IMR-90 (cell line): ENCODE measurements around the gene SAT1. TPM values are rescaled to one million over a fixed set of nuclear protein-coding genes. Genes with fewer than 3 reads are reported as not detected.

Experiments
- ATAC-seq: fragments of 200-7000 bp; cut with Tn5 transposase; 2 replicates; pipeline ENCODE4 v1.9.1; 2020; ENCODE audit warnings: low read depth, mild to moderate bottlenecking, moderate library complexity
- BruUV-seq: library from RNA; stranded (reverse); fragments of 400-500 nt; replicated peaks from 2 replicates; lab custom pipeline; 2021; lab: Mats Ljungman, UMichigan
- CTCF ChIA-PET: fragments of 300-600 bp; formaldehyde crosslinking; extraction: SDS; loops from one replicate; lab custom pipeline; 2021; ENCODE audit warnings: antibody characterized with exemption; lab: Yijun Ruan, JAX
- POLR2A ChIA-PET: fragments of 300-600 bp; sonication (Branson Sonifier 250); formaldehyde crosslinking; loops from one replicate; lab custom pipeline; 2022; ENCODE audit warnings: antibody characterized with exemption; ENCODE audit not compliant: unreplicated experiment; lab: Charles Lee
- DNase-seq: peaks from one replicate; pipeline ENCODE4 v3.0.0; 2013
- H2AFZ ChIP-seq: replicated peaks from 2 replicates; pipeline ENCODE3; 2013; ENCODE audit warnings: low read length, mild to moderate bottlenecking; ENCODE audit not compliant: poor library complexity
- H2AK5ac ChIP-seq: 2 replicates; pipeline ENCODE4 v1.6.1; 2013; ENCODE audit warnings: low read depth, low read length, inconsistent platforms
- H2AK9ac ChIP-seq: replicated peaks from 2 replicates; pipeline ENCODE3; 2013; ENCODE audit warnings: mild to moderate bottlenecking, low read depth, low read length, moderate library complexity; ENCODE audit not compliant: poor library complexity
- H2BK120ac ChIP-seq: 2 replicates; pipeline ENCODE4 v1.6.1; 2013; ENCODE audit warnings: low read depth, low read length, inconsistent platforms
- H2BK15ac ChIP-seq: 3 replicates; pipeline ENCODE4 v1.6.1; 2013; ENCODE audit warnings: low read depth, low read length, inconsistent platforms
- H2BK20ac ChIP-seq: 2 replicates; pipeline ENCODE4 v1.6.1; 2013; ENCODE audit warnings: low read depth, mild to moderate bottlenecking, inconsistent platforms, low read length, moderate library complexity
- H2BK5ac ChIP-seq: 2 replicates; pipeline ENCODE4 v1.6.1; 2013; ENCODE audit warnings: mild to moderate bottlenecking, low read depth, low read length, inconsistent platforms; ENCODE audit not compliant: poor library complexity, severe bottlenecking
- H3K14ac ChIP-seq: replicated peaks from 2 replicates; pipeline ENCODE4 v1.6.1; 2013; ENCODE audit warnings: low read depth, low read length, inconsistent platforms
- H3K18ac ChIP-seq: 2 replicates; pipeline ENCODE4 v1.6.1; 2013; ENCODE audit warnings: low read depth, low read length, control low read depth
- H3K23ac ChIP-seq: 2 replicates; pipeline ENCODE4 v1.6.1; 2013; ENCODE audit warnings: low read depth, low read length, inconsistent platforms
- H3K27ac ChIP-seq: 2 replicates; pipeline ENCODE4 v1.5.1; 2013; ENCODE audit warnings: mild to moderate bottlenecking, control low read depth, low read length; ENCODE audit not compliant: insufficient read depth
- H3K27me3 ChIP-seq: 2 replicates; pipeline ENCODE4 v1.6.1; 2013; ENCODE audit warnings: low read length; ENCODE audit not compliant: control insufficient read depth, insufficient read depth
- H3K36me3 ChIP-seq: 2 replicates; pipeline ENCODE4 v1.6.1; 2013; ENCODE audit warnings: low read length, mixed read lengths; ENCODE audit not compliant: control insufficient read depth, insufficient read depth
- H3K4ac ChIP-seq: 2 replicates; pipeline ENCODE4 v1.6.1; 2013; ENCODE audit warnings: low read depth, low read length, inconsistent platforms
- H3K4me1 ChIP-seq: 2 replicates; pipeline ENCODE4 v1.6.1; 2013; ENCODE audit warnings: low read length, mixed read lengths; ENCODE audit not compliant: control insufficient read depth, insufficient read depth
- H3K4me2 ChIP-seq: 2 replicates; pipeline ENCODE4 v1.6.1; 2013; ENCODE audit warnings: low read depth, mild to moderate bottlenecking, control low read depth, low read length, moderate library complexity
- H3K4me3 ChIP-seq: 2 replicates; pipeline ENCODE4 v1.5.1; 2013; ENCODE audit warnings: low read depth, mild to moderate bottlenecking, control low read depth, low read length, moderate library complexity; ENCODE audit not compliant: insufficient read depth
- H3K56ac ChIP-seq: 2 replicates; pipeline ENCODE4 v1.6.1; 2013; ENCODE audit warnings: low read length, inconsistent platforms; ENCODE audit not compliant: insufficient read depth; ENCODE audit errors: extremely low read depth
- H3K79me1 ChIP-seq, 2 experiments: 2 replicates each; pipeline ENCODE4 v1.6.1; 2013; ENCODE audit warnings: low read length in 2 of 2, inconsistent platforms in 1 of 2, low read depth in 1 of 2
- H3K9ac ChIP-seq: 2 replicates; pipeline ENCODE4 v1.6.1; 2013; ENCODE audit warnings: low read depth, low read length, control low read depth
- H3K9me1 ChIP-seq: 2 replicates; pipeline ENCODE4 v1.6.1; 2013; ENCODE audit warnings: low read length, inconsistent platforms; ENCODE audit not compliant: insufficient read depth
- H3K9me3 ChIP-seq: 2 replicates; pipeline ENCODE4 v1.6.1; 2013; ENCODE audit warnings: low read length; ENCODE audit not compliant: control insufficient read depth, insufficient read depth
- H4K20me1 ChIP-seq: 2 replicates; pipeline ENCODE4 v1.6.1; 2013; ENCODE audit warnings: low read length, inconsistent platforms; ENCODE audit not compliant: insufficient read depth
- H4K5ac ChIP-seq: 2 replicates; pipeline ENCODE4 v1.6.1; 2013; ENCODE audit warnings: mild to moderate bottlenecking, low read depth, low read length, control low read depth
- H4K8ac ChIP-seq, 2 experiments: 2 replicates each; pipeline ENCODE4 v1.6.1; 2013; ENCODE audit warnings: low read depth in 2 of 2, low read length in 2 of 2, control low read depth in 1 of 2, inconsistent platforms in 1 of 2
- H4K91ac ChIP-seq: 2 replicates; pipeline ENCODE4 v1.6.1; 2013; ENCODE audit warnings: low read depth, low read length, inconsistent platforms; ENCODE audit not compliant: insufficient read depth
- CHD1 ChIP-seq: IDR thresholded peaks from 2 replicates; pipeline ENCODE4 v1.6.1; 2012; ENCODE audit warnings: low read depth, low read length, improper control_type of control experiment
- ELK1 ChIP-seq: fragments of 150-350 bp; IDR thresholded peaks from 2 replicates; pipeline ENCODE4 v1.6.1; 2016; ENCODE audit warnings: low read depth, mild to moderate bottlenecking, low read length, moderate library complexity, borderline replicate concordance
- FOS ChIP-seq: fragments of 150-350 bp; IDR thresholded peaks from 2 replicates; pipeline ENCODE4 v1.6.1; 2016; ENCODE audit warnings: low read depth, low read length
- MAZ ChIP-seq: IDR thresholded peaks from 2 replicates; pipeline ENCODE4 v1.6.1; 2012; ENCODE audit warnings: low read depth, mild to moderate bottlenecking, low read length, improper control_type of control experiment, moderate library complexity, borderline replicate concordance
- NFE2L2 ChIP-seq: fragments of 150-350 bp; IDR thresholded peaks from 2 replicates; pipeline ENCODE4 v1.6.1; 2016; ENCODE audit warnings: low read depth, mild to moderate bottlenecking, low read length
- POLR2A ChIP-seq: IDR thresholded peaks from 2 replicates; pipeline ENCODE4 v1.6.1; 2012; ENCODE audit warnings: mild to moderate bottlenecking, low read depth, low read length
- RCOR1 ChIP-seq: IDR thresholded peaks from 2 replicates; pipeline ENCODE4 v1.6.1; 2012; ENCODE audit warnings: mild to moderate bottlenecking, low read length, improper control_type of control experiment; ENCODE audit not compliant: insufficient replicate concordance
- SMC3 ChIP-seq: fragments of 150-350 bp; IDR thresholded peaks from 2 replicates; pipeline ENCODE4 v1.6.1; 2016; ENCODE audit warnings: low read depth, mild to moderate bottlenecking, antibody characterized with exemption, low read length, moderate library complexity
- WGBS, 2 experiments: methylation state at CpG; one replicate each; pipeline versions ENCODE4 v1.1.5 to v1.1.7; 2013; ENCODE audit warnings: missing lambda C conversion rate in 2 of 2; ENCODE audit not compliant: insufficient read length in 1 of 2; ENCODE audit errors: extremely low coverage in 2 of 2; 5-methylcytosine and 5-hydroxymethylcytosine counted together
- dilution Hi-C: fragments of 300-500 bp; cut with HindIII; formaldehyde crosslinking; loops from one replicate; pipeline ENCODE4 v1.14.3; 2018; ENCODE audit warnings: low sequenced_read_pairs; ENCODE audit not compliant: unreplicated experiment
- in situ Hi-C: fragments of 300-500 bp; cut with MboI; formaldehyde crosslinking; loops from 3 replicates; pipeline ENCODE4 v1.14.3; 2019; ENCODE audit warnings: low sequenced_read_pairs, inconsistent platforms, mixed read lengths
- intact Hi-C: fragments of 100-400 bp; cut with micrococcal nuclease; formaldehyde crosslinking; loops from 2 replicates; pipeline ENCODE4 v1.10.0; 2022
- polyA plus RNA-seq, 3 experiments: library from polyadenylated mRNA; depleted of rRNA; stranded (reverse); fragments of >200 nt; gene quantifications; 2 replicates each; pipeline ENCODE4 v1.2.3, GENCODE V29; 2012; ENCODE audit warnings: low replicate concordance in 1 of 3
- total RNA-seq: library from RNA; depleted of rRNA; stranded (reverse); fragments of >200 nt; gene quantifications from 2 replicates; pipeline ENCODE4 v1.2.3, GENCODE V29; 2012
- TF ChIP-seq, protein P1 (sequence below): fragments of 150-350 bp; IDR thresholded peaks from 2 replicates; pipeline ENCODE4 v1.6.1; 2017; ENCODE audit warnings: mild to moderate bottlenecking, antibody characterized with exemption, low read length, low read depth

SAT1 gene
- total and polyA plus RNA-seq, 2 of the 4 experiments (the other 2 are of a cell fraction): 55.9 to 92.8 TPM

DNA sequence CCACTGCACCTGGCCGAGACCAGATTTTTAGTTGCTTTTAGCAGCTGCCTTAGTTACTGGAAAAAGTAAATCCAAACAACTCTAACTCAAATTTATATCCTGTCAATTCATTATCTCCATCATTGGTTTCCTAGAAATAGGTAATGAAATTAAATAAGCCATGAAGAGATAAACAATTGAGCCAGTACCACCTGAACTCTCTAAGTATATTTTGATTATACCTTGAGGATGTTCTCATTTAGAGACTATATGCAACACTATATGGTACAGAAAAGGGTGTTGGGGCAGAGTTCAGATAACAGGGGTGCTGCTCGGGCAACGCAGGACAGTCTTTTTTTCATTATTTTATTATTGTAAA is 35.0 kb downstream of the SAT1 start:
- Histone ChIP-seq H3K9me1 (no peaks in the 10 kb centered on the region), H3K79me1 (no peaks in the 10 kb centered on the region), H3K14ac (no peak overlapping the region), H2AK9ac (no peak overlapping the region), H3K56ac (no peak overlapping the region), H3K23ac (no peak overlapping the region), H3K9ac (no peak overlapping the region), H3K27me3 (no peaks in the 10 kb centered on the region; the same call in 1 of the 2 replicates), H4K8ac (no peak overlapping the region), H3K36me3 (no peaks in the 10 kb centered on the region), H2BK15ac (no peak overlapping the region), H2AK5ac (no peak overlapping the region), H2BK120ac (no peak overlapping the region), H3K4me3 (no peak overlapping the region), H4K91ac (no peak overlapping the region), H4K20me1 (no peaks in the 10 kb centered on the region), H2BK5ac (no peak overlapping the region), H2BK20ac (no peak overlapping the region), H4K5ac (no peak overlapping the region), H3K9me3 (peaks cover 2% of the 10 kb centered on the region), H2AFZ (no peak overlapping the region), H3K18ac (no peak overlapping the region), H3K4me1 (no peaks in the 10 kb centered on the region), H3K4ac (no peak overlapping the region), H3K27ac (no peak overlapping the region), H3K4me2 (no peak overlapping the region)
- ATAC-seq (no peak), DNase-seq (no peak)
- TF ChIP-seq CHD1 (no peak), ELK1 (no peak), SMC3 (no peak), POLR2A (no peak), NFE2L2 (no peak), FOS (no peak), MAZ (no peak), RCOR1 (no peak)
- TF ChIP-seq, protein P1, sequence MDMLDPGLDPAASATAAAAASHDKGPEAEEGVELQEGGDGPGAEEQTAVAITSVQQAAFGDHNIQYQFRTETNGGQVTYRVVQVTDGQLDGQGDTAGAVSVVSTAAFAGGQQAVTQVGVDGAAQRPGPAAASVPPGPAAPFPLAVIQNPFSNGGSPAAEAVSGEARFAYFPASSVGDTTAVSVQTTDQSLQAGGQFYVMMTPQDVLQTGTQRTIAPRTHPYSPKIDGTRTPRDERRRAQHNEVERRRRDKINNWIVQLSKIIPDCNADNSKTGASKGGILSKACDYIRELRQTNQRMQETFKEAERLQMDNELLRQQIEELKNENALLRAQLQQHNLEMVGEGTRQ: no peak
- in situ Hi-C loops (no loop called here), dilution Hi-C loops (no loop called here), intact Hi-C loops (no loop called here)
- BruUV-seq: no TSS peak
- ChIA-PET CTCF (no interaction called here), POLR2A (no interaction called here)
- no CpG with 5 or more reads among the region's 3 CpGs for WGBS, 2 experiments
